Stomach (tissue), 9 donors: ENCODE results near the gene TACC3. TPM values are rescaled to one million over a fixed set of nuclear protein-coding genes. Genes with fewer than 3 reads are reported as not detected.

Source experiments
- DNase-seq, 2 donors: peaks; one replicate each; pipeline versions ENCODE4 v3.0.0 to v3.0.0-alpha.2; 2013 to 2019
- H3K27ac ChIP-seq, 5 donors: fragments of 200-600 bp in 4 of 5; sonication (generic) in 4 of 5; one replicate each; pipeline ENCODE4 v1.5.1; 2013 to 2019; ENCODE audit warnings: mild to moderate bottlenecking in 1 of 5, moderate library complexity in 1 of 5
- H3K27me3 ChIP-seq, 3 donors: fragments of 200-600 bp; sonication (generic); one replicate each; pipeline ENCODE4 v1.5.1; 2017 to 2019; ENCODE audit warnings: mixed run types in 1 of 3
- H3K36me3 ChIP-seq, 4 donors: fragments of 200-600 bp; sonication (generic); 1 replicate in 3 of 4; 2 replicates in 1 of 4; pipeline ENCODE4 v1.5.1; 2016 to 2019
- H3K4me1 ChIP-seq, 4 donors: fragments of 200-600 bp; sonication (generic); one replicate each; pipeline ENCODE4 v1.5.1; 2016 to 2019
- H3K4me3 ChIP-seq, 4 donors: fragments of 200-600 bp; sonication (generic) in 3 of 4; one replicate each; pipeline ENCODE4 v1.5.1; 2016 to 2019; ENCODE audit warnings: mild to moderate bottlenecking in 1 of 4
- H3K9me3 ChIP-seq, 4 donors: fragments of 200-600 bp; sonication (generic); one replicate each; pipeline ENCODE4 v1.5.1; 2016 to 2019
- CTCF ChIP-seq, 7 experiments: fragments of 450-650 bp in 4 of 7; fragments of 200-600 bp in 3 of 7; sonication (generic) in 3 of 7; IDR thresholded peaks; one replicate each; pipeline ENCODE4 v1.5.1; 2016 to 2019; ENCODE audit warnings: antibody characterized with exemption in 7 of 7, control low read depth in 2 of 7, mild to moderate bottlenecking in 1 of 7
- EP300 ChIP-seq: sonication (generic); formaldehyde crosslinking; IDR thresholded peaks from one replicate; pipeline ENCODE4 v1.6.1; 2017; ENCODE audit warnings: antibody characterized with exemption
- POLR2A ChIP-seq, 4 donors: fragments of 450-650 bp; IDR thresholded peaks; one replicate each; pipeline ENCODE4 v1.6.1; 2016; ENCODE audit warnings: antibody characterized with exemption in 4 of 4, control low read depth in 2 of 4, mild to moderate bottlenecking in 1 of 4, moderate library complexity in 1 of 4
- POLR2AphosphoS5 ChIP-seq, 3 donors: sonication (generic); formaldehyde crosslinking; IDR thresholded peaks; one replicate each; pipeline ENCODE4 v1.6.1; 2016; ENCODE audit warnings: antibody characterized with exemption in 3 of 3
- WGBS, 5 donors: extraction: QIAGEN DNeasy Blood & Tissue Kit in 3 of 5; methylation state at CpG; one replicate each; pipeline versions ENCODE4 v1.1.5 to v1.1.7; 2013 to 2018; 5-methylcytosine and 5-hydroxymethylcytosine counted together
- intact Hi-C: fragments of 100-400 bp; cut with DNase I; formaldehyde crosslinking; loops from one replicate; pipeline ENCODE4 v1.15.1; 2023; ENCODE audit warnings: low total_unique reads
- polyA plus RNA-seq, 3 donors: library from polyadenylated mRNA; stranded (reverse); fragments of 200-250 nt; gene quantifications; one replicate each; pipeline ENCODE4 v1.2.3, GENCODE V29; 2013
- total RNA-seq, 5 donors: library from RNA; depleted of rRNA; stranded (reverse); fragments of >200 nt; gene quantifications; one replicate each; pipeline versions ENCODE4 v1.1.0 to v1.2.3, GENCODE V29; 2014 to 2016
- donor health status: healthy with polysubstance abuse.
- donor health status: Bipolar disorder and iron deficiency.
- donor health status: healthy.

Gene TACC3
- total and polyA plus RNA-seq, 8 donors = 7.2 to 74.1 (median 24.8) TPM

- H3K27me3 ChIP-seq = peaks cover 0 to 45% (median 0%) of the 10 kb centered on the region in 3 donors
- no peak for TF ChIP-seq EP300
- TF ChIP-seq CTCF (IDR thresholded peaks at IDR 0.05) = no peak
- TF ChIP-seq POLR2AphosphoS5 (IDR thresholded peaks at IDR 0.05) = no peak
- no peak for TF ChIP-seq POLR2A (IDR thresholded peaks at IDR 0.05)
- H3K4me1 ChIP-seq = peaks cover 0 to 13% (median 6%) of the 10 kb centered on the region in 4 donors
- intact Hi-C loops = no loop called here
- no peak overlapping the region for H3K4me3 ChIP-seq
- DNase-seq = no peak
- H3K27ac ChIP-seq = no peak overlapping the region
- WGBS, 5 donors = 78 to 93% (median 79%) methylated on average over 9 to 24 of the region's 24 CpGs
- H3K9me3 ChIP-seq = no peaks in the 10 kb centered on the region
- no peaks in the 10 kb centered on the region for H3K36me3 ChIP-seq
These were observed 55.3 kb downstream of the TACC3 start for GRCh38 chr4:1776521-1777161.

- no peaks in the 10 kb centered on the region for H3K36me3 ChIP-seq
- DNase-seq = peak in 1 of 2 donors; percentile 68
- H3K27ac ChIP-seq = no peak overlapping the region
- no peak overlapping the region for H3K4me3 ChIP-seq
- H3K4me1 ChIP-seq = peaks cover 0 to 5% (median under 1%) of the 10 kb centered on the region in 4 donors
- intact Hi-C loops = no loop called here
- 38 to 49% (median 42%) methylated on average over 16 to 27 of the region's 27 CpGs for WGBS, 5 donors
- H3K27me3 ChIP-seq = peaks cover 0 to 32% (median 0%) of the 10 kb centered on the region in 3 donors
- no peaks in the 10 kb centered on the region for H3K9me3 ChIP-seq
- no peak for TF ChIP-seq POLR2AphosphoS5 (IDR thresholded peaks at IDR 0.05)
- no peak for TF ChIP-seq EP300
- TF ChIP-seq POLR2A (IDR thresholded peaks at IDR 0.05) = no peak
- TF ChIP-seq CTCF (IDR thresholded peaks at IDR 0.05) = no peak
These were observed 56.7 kb downstream of the TACC3 start for GRCh38 chr4:1777822-1778641.

- 82 to 85% (median 84%) methylated on average over 13 to 18 of the region's 18 CpGs for WGBS, 5 donors
- Histone ChIP-seq H3K4me3 (no peak overlapping the region), H3K36me3 (no peaks in the 10 kb centered on the region), H3K27ac (no peak overlapping the region), H3K9me3 (no peaks in the 10 kb centered on the region), H3K4me1 (peaks cover 0 to 4% (median 0%) of the 10 kb centered on the region in 4 donors), H3K27me3 (peaks cover 0 to 26% (median 0%) of the 10 kb centered on the region in 3 donors)
- DNase-seq = no peak
- intact Hi-C loops = no loop called here
- TF ChIP-seq POLR2AphosphoS5 (IDR thresholded peaks at IDR 0.05) = no peak
- TF ChIP-seq EP300 = no peak
- no peak for TF ChIP-seq CTCF (IDR thresholded peaks at IDR 0.05)
- no peak for TF ChIP-seq POLR2A (IDR thresholded peaks at IDR 0.05)
These were observed 57.5 kb downstream of the TACC3 start for GRCh38 chr4:1778642-1779392.
